Measurements from ENCODE around the gene AKT2.

The AKT2 gene

GRCh38 chr19:40231057-40231456 is 54.1 kb downstream of the AKT2 start:
- DNase-seq (ENCODE audit: low read depth) = no peak
- no peak overlapping the region for H3K4me3 ChIP-seq (ENCODE audit: low read depth, low read length)
- TF ChIP-seq MAX (IDR thresholded peaks at IDR 0.05; ENCODE audit: low read depth, low read length) = no peak
- TF ChIP-seq POLR2A (IDR thresholded peaks at IDR 0.05; ENCODE audit: extremely low read depth, insufficient read length) = no peak
- no peak for TF ChIP-seq CTCF (IDR thresholded peaks at IDR 0.05; ENCODE audit: low read depth, low read length)
- no peak for TF ChIP-seq MYC (IDR thresholded peaks at IDR 0.05; ENCODE audit: low read depth, low read length)

- no peak overlapping the region for H3K4me3 ChIP-seq (ENCODE audit: low read depth, low read length)
- no peak for DNase-seq (ENCODE audit: low read depth)
- TF ChIP-seq MAX (IDR thresholded peaks at IDR 0.05; ENCODE audit: low read depth, low read length) (no peak), MYC (IDR thresholded peaks at IDR 0.05; ENCODE audit: low read depth, low read length) (no peak), POLR2A (IDR thresholded peaks at IDR 0.05; ENCODE audit: extremely low read depth, insufficient read length) (no peak)
Observed at GRCh38 chr19:40229926-40230417, 55.2 kb downstream of the AKT2 start.

- DNase-seq (ENCODE audit: low read depth) = no peak
- H3K4me3 ChIP-seq (ENCODE audit: low read depth, low read length) = no peak overlapping the region
- TF ChIP-seq MYC (IDR thresholded peaks at IDR 0.05; ENCODE audit: low read depth, low read length) (no peak), MAX (IDR thresholded peaks at IDR 0.05; ENCODE audit: low read depth, low read length) (no peak)
Observed at GRCh38 chr19:40229484-40229883, 55.7 kb downstream of the AKT2 start.

- no peak for DNase-seq (ENCODE audit: low read depth)
- H3K4me3 ChIP-seq (ENCODE audit: low read depth, low read length) = no peak overlapping the region
- TF ChIP-seq CTCF (IDR thresholded peaks at IDR 0.05; ENCODE audit: low read depth, low read length) (no peak), MYC (IDR thresholded peaks at IDR 0.05; ENCODE audit: low read depth, low read length) (no peak), MAX (IDR thresholded peaks at IDR 0.05; ENCODE audit: low read depth, low read length) (no peak), POLR2A (IDR thresholded peaks at IDR 0.05; ENCODE audit: extremely low read depth, insufficient read length) (no peak)
Observed at GRCh38 chr19:40228863-40229262, 56.3 kb downstream of the AKT2 start.

GRCh38 chr19:40228346-40228745 is 56.8 kb downstream of the AKT2 start:
- H3K4me3 ChIP-seq (ENCODE audit: low read depth, low read length) = no peak overlapping the region
- no peak for DNase-seq (ENCODE audit: low read depth)
- TF ChIP-seq MYC (IDR thresholded peaks at IDR 0.05; ENCODE audit: low read depth, low read length) (no peak), MAX (IDR thresholded peaks at IDR 0.05; ENCODE audit: low read depth, low read length) (no peak), CTCF (IDR thresholded peaks at IDR 0.05; ENCODE audit: low read depth, low read length) (no peak), POLR2A (IDR thresholded peaks at IDR 0.05; ENCODE audit: extremely low read depth, insufficient read length) (no peak)

GRCh38 chr19:40225440-40226305 is 59.5 kb downstream of the AKT2 start:
- H3K4me3 ChIP-seq (ENCODE audit: low read depth, low read length) = no peak overlapping the region
- DNase-seq (ENCODE audit: low read depth) = no peak
- TF ChIP-seq CTCF (IDR thresholded peaks at IDR 0.05; ENCODE audit: low read depth, low read length) (no peak), MYC (IDR thresholded peaks at IDR 0.05; ENCODE audit: low read depth, low read length) (no peak), POLR2A (IDR thresholded peaks at IDR 0.05; ENCODE audit: extremely low read depth, insufficient read length) (no peak), MAX (IDR thresholded peaks at IDR 0.05; ENCODE audit: low read depth, low read length) (no peak)

Measured in NB4 (cell line).